SK-N-SH treated with all-trans-retinoic acid at 6 μM for 48 hours (cell line): Measurements from ENCODE around the gene OTUB1.

ENCODE experiments used
- ARNTL ChIP-seq: fragments of 450-650 bp; formaldehyde crosslinking; IDR thresholded peaks from 2 replicates; pipeline ENCODE4 v1.5.0; 2020; ENCODE audit warnings: low read depth, mild to moderate bottlenecking, moderate library complexity, borderline replicate concordance
- CREB5 ChIP-seq: fragments of 250-450 bp; sonication (Bioruptor Pico); IDR thresholded peaks from 2 replicates; pipeline ENCODE4 v1.5.1; 2020; ENCODE audit warnings: low read depth, mild to moderate bottlenecking, moderate library complexity
- ESRRG ChIP-seq: fragments of 250-450 bp; sonication (Bioruptor Pico); IDR thresholded peaks from 2 replicates; pipeline ENCODE4 v1.6.1; 2021; ENCODE audit warnings: mild to moderate bottlenecking
- PATZ1 ChIP-seq: fragments of 250-450 bp; sonication (Bioruptor Pico); IDR thresholded peaks from 2 replicates; pipeline ENCODE4 v1.8.0; 2020; ENCODE audit warnings: mild to moderate bottlenecking, moderate library complexity, borderline replicate concordance
- PPARA ChIP-seq: fragments of 250-450 bp; sonication (Bioruptor Pico); IDR thresholded peaks from 2 replicates; pipeline ENCODE4 v1.5.0; 2020; ENCODE audit warnings: mild to moderate bottlenecking, borderline replicate concordance
- TOX ChIP-seq: fragments of 250-450 bp; sonication (Bioruptor Pico); IDR thresholded peaks from 2 replicates; pipeline ENCODE4 v1.8.0; 2021; ENCODE audit warnings: mild to moderate bottlenecking, moderate library complexity, borderline replicate concordance
- ZNF8 ChIP-seq: fragments of 450-650 bp; formaldehyde crosslinking; IDR thresholded peaks from 2 replicates; pipeline ENCODE4 v1.5.0; 2020; ENCODE audit warnings: mild to moderate bottlenecking, moderate library complexity

- TF ChIP-seq PATZ1 (no peak), PPARA (CRISPR knock-in tag) (no peak), ESRRG (CRISPR knock-in tag) (no peak), ARNTL (CRISPR knock-in tag) (no peak), CREB5 (CRISPR knock-in tag) (no peak), ZNF8 (no peak), TOX (CRISPR knock-in tag) (no peak)
Measured at GRCh38 chr11:64037027-64037634, 50.9 kb downstream of the OTUB1 start.
